GM18870 (cell line): ENCODE data around the gene ATP6AP2.
A peak's percentile ranks its signal among the peaks of the same experiment; 100 is the strongest.
"Not testable (repeated sequence)": the region's sequence is repeated elsewhere in the genome, so short reads cannot be mapped to it uniquely, and the experiment has no call there.

Source experiments
- ATAC-seq: cut with Tn5 transposase; IDR thresholded peaks from one replicate; pipeline ENCODE4 v1.9.1; 2021; ENCODE audit warnings: moderate library complexity; ENCODE audit not compliant: unreplicated experiment

The ATP6AP2 gene

GRCh38 chrX:40580537-40581335 is at the start of gene ATP6AP2:
Gene ATP6AP2, plus strand, starts transcription at chrX:40580970. Its CDS starts 96 bp downstream, at chrX:40581066.
- ATAC-seq, result peak; percentile 97

DNA sequence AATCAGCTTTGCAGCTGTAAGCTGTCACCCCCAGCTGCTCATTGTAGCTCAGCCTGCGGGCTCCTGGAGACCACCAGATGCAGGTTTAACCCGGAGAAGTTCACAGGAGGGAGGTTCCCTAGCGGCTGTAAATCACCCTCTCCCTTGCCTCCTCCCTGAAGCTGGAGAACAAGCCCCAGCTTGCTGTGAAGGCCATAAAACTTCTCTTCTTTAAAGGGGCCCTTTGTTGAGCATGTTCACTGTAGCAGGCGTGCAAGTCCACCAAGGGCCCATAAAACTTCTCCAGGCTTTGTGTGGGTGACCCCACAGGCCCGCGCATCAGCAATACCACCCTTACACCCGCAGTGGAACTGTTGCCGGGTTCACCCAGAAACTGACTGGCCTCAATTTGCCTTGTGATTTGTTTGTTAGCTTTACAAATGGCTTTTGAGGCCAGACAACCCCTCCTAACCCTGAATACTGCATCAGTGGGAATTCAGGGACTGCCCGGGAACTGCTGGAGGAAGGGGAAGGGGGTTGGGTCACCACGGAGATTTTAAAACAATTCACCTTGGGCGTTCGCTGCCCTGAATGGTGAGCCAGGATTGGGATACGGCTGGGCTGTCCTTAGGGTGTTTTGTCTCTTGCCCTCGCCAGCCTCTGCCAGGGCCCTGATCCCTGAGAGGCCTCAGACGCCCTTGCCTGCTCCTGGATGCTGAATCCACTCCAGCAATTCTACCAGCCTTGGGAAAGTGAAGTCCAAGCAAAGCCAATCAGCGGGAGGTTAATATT is 49.5 kb upstream of the ATP6AP2 start:
- ATAC-seq, result no peak

DNA sequence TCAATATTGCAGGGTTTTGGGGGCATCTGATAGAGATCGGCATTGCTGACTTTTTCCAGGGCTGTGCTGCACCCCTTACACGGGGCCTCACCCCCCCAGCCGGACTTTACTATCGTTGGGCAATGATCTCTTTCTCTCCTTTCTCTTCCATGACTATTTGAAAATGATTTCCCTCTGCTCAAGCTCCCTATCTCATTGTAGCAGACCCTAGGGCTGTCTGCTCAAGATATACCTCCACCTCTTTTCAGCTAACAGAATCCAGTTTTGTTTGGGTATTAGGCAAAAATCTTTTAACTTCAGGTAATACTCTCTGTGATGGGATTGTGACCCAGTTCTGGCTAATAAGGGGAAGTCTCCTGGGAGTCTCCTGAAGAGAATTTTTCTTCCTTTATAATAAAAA is 43.5 kb upstream of the ATP6AP2 start:
- ATAC-seq, result no peak

- no peak for ATAC-seq
Measured at GRCh38 chrX:40538406-40538805, 42.4 kb upstream of the ATP6AP2 start.

GRCh38 chrX:40539214-40540142 is 41.3 kb upstream of the ATP6AP2 start:
- peak; percentile 40 for ATAC-seq

DNA sequence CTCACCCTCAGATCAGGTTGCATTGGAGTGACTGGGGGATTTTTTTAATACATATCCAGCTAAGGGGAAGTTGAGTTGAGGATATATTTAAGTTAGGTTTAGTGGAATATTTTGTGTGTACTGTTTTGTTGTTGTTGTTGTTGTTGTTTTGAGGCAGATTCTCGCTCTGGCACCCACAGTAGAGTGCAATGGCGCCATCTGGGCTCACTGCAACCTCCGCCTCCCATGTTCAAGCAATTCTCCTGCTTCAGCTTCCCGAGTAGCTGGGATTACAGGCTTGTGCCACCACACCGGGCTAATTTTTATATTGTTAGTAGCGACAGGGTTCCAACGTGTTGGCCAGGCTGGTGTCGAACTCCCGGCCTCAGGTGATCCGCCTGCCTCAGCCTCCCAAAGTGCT is 38.6 kb upstream of the ATP6AP2 start:
- no peak for ATAC-seq

- ATAC-seq, result no peak
Measured at GRCh38 chrX:40542972-40543371, 37.8 kb upstream of the ATP6AP2 start.

- no peak for ATAC-seq
Measured at GRCh38 chrX:40543661-40544328, 37.0 kb upstream of the ATP6AP2 start.

GRCh38 chrX:40544343-40545266 is 36.2 kb upstream of the ATP6AP2 start:
- no peak for ATAC-seq

GRCh38 chrX:40546870-40547269 is 33.9 kb upstream of the ATP6AP2 start:
- no peak for ATAC-seq

DNA sequence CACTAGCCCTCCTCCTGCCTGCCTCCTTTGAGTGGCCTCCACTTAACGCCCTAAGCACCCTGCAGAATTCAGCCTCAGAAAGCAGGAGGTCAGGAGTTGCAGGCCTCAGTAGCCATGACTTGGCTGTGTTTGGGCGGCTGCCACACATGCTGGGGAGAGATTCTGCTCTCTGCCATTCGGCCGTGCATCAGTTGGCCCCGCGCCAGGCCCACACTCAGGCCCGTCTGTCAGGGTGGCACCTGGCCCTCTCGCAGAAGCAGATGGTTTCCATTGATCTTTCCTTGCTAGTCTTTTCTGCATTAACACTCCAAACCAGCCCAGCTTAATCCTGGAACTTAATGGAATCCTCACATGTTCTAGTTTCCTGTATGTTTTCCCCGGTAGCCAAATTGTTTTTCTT is 30.7 kb upstream of the ATP6AP2 start:
- ATAC-seq, result no peak

DNA sequence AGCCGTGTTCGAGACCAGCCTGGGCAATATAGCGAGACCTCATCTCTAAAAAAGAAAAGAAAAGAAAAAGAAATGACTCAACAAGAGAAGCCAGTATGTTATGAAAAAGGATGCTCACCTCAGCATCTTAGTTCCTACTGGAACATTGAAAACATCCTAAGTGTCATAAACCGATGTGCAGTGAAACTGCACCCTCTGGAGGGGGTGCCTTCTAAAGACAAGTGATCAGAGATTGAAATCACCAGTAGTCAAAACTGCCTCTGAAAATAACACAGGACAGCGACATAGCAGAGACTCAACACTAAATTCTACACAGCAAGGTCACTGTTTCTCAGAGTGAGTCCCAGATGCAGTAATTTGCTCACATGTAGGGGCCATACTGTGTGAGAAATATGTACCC is 28.0 kb upstream of the ATP6AP2 start:
- no peak for ATAC-seq

DNA sequence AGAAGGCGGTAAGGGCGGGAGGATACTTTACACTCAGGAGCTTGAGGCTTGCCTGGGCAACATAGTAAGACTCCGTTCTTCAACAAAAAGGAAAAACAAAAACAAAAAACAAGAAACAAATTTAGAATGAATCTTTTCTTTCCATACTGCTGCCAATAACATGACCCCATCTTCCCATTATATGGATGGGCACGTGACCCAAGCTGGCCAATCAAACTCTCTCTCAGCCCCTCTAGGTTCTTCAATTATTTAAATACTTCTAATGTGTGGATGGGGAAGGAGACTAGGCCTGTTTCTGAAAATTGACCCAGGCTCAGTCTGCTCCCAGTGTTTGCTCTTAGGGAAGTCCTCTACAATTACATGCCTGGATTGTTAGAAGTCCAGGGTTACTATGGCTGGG is 22.2 kb upstream of the ATP6AP2 start:
- no peak for ATAC-seq

DNA sequence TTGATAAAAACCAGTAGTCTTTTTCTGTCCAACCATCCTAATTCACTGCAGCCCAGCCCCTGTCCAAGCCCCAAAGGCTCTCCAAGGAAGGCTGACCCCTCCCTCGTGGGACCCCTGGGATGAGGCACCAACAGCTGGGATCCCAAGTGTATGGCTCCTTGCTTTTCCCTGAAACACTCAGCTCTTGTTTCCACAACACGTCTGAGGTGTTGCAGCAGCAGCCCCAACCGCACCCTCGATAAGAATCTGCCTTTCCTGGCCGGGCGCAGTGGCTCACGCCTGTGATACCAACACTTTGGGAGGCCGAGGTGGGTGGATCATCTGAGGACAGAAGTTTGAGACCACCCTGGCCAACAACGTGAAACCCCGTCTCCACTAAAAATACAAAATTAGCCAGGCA is 17.0 kb upstream of the ATP6AP2 start:
- no peak for ATAC-seq

DNA sequence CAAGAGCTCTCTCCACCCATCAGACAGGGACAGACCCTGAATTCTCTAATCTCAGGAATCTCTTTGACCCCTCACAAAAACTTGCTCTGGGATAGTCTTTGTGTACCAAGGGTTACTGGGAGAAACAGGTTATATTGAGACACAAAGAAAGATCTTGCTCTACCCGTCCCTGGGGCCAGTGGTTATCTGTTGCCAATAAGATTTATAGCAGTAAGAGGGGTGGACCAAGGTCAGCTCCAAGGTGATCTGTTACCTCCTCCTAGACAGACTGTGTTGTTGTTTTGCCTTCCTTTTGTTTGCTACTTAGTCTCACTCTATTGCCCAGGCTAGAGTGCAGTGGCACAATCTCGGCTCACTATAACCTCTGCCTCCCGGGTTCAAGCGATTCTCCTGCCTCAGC is 16.3 kb upstream of the ATP6AP2 start:
- ATAC-seq, result no peak

GRCh38 chrX:40570346-40571093 is 10.2 kb upstream of the ATP6AP2 start:
- ATAC-seq, result peak; percentile 57

GRCh38 chrX:40571164-40571563 is 9.6 kb upstream of the ATP6AP2 start:
- ATAC-seq, result not testable (repeated sequence)

DNA sequence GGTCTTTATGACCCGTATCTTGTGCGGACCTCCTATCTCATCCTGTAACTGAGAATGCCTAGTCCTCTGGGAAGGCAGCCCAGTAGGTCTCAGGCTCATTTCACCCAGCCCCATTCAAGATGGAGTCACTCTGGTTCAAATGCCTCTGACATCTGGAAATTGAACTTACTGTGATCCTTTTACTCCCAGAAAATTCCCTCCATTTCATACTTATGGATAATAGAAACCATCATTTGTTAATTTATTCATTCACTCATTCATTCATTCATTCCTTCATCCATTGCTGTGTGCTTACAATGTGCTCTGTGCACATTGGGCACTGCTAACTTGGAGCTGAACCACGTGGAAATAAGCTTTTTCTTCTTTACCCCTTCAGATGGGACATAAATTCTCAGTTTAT is 9.2 kb upstream of the ATP6AP2 start:
- no peak for ATAC-seq

- no peak for ATAC-seq
Measured at GRCh38 chrX:40573763-40574162, 7.0 kb upstream of the ATP6AP2 start.
